Activated CD4-positive, alpha-beta T cell treated with anti-CD3 and anti-CD28 coated beads for 36 hours (primary cell): ENCODE results near the gene ETS1. TPM values are rescaled to one million over a fixed set of nuclear protein-coding genes. Genes with fewer than 3 reads are reported as not detected.
A peak's percentile ranks its signal among the peaks of the same experiment; 100 is the strongest.

Experiments
- ATAC-seq: fragments of 200-7000 bp; cut with Tn5 transposase; one replicate; pipeline ENCODE4 v1.10.0; 2021; ENCODE audit warnings: mild to moderate bottlenecking, moderate library complexity
- CTCF ChIA-PET: fragments of 350-600 bp; sonication (Branson Sonifier 250); formaldehyde crosslinking; loops from one replicate; lab custom pipeline; 2021; ENCODE audit warnings: antibody characterized with exemption; lab: Charles Lee
- POLR2A ChIA-PET: fragments of 350-600 bp; sonication (Branson Sonifier 250); formaldehyde crosslinking; loops from one replicate; lab custom pipeline; 2021; ENCODE audit warnings: antibody characterized with exemption, inconsistent platforms; lab: Charles Lee
- DNase-seq: peaks from one replicate; pipeline ENCODE4 v3.0.0-alpha.2; 2020
- H3K27ac Mint-ChIP-seq: one replicate; pipeline ENCODE4 v1.8.0; 2021; ENCODE audit warnings: mixed read lengths
- H3K27me3 Mint-ChIP-seq: one replicate; pipeline ENCODE4 v1.8.0; 2021; ENCODE audit warnings: mixed read lengths
- H3K36me3 Mint-ChIP-seq: one replicate; pipeline ENCODE4 v1.8.0; 2021; ENCODE audit warnings: low read depth, mixed read lengths
- H3K4me1 Mint-ChIP-seq: one replicate; pipeline ENCODE4 v1.8.0; 2021; ENCODE audit warnings: mixed read lengths
- H3K4me3 Mint-ChIP-seq: one replicate; pipeline ENCODE4 v1.8.0; 2021; ENCODE audit warnings: mild to moderate bottlenecking, moderate library complexity, mixed read lengths
- H3K9me3 Mint-ChIP-seq: one replicate; pipeline ENCODE4 v1.8.0; 2021; ENCODE audit warnings: low read depth, mixed read lengths
- intact Hi-C, 2 experiments: fragments of 100-400 bp; cut with DNase I in 1 of 2; cut with micrococcal nuclease in 1 of 2; formaldehyde crosslinking; loops; one replicate each; pipeline versions ENCODE4 v1.14.2 to v1.15.1; 2022 to 2024; cut with DNase I, micrococcal nuclease
- total RNA-seq, 2 experiments: library from RNA; stranded (reverse); gene quantifications; one replicate each; pipeline ENCODE4 v1.2.3, GENCODE V29; 2021

Gene ETS1
- total RNA-seq, 2 experiments from 2014 or later = 410 to 449 TPM

DNA sequence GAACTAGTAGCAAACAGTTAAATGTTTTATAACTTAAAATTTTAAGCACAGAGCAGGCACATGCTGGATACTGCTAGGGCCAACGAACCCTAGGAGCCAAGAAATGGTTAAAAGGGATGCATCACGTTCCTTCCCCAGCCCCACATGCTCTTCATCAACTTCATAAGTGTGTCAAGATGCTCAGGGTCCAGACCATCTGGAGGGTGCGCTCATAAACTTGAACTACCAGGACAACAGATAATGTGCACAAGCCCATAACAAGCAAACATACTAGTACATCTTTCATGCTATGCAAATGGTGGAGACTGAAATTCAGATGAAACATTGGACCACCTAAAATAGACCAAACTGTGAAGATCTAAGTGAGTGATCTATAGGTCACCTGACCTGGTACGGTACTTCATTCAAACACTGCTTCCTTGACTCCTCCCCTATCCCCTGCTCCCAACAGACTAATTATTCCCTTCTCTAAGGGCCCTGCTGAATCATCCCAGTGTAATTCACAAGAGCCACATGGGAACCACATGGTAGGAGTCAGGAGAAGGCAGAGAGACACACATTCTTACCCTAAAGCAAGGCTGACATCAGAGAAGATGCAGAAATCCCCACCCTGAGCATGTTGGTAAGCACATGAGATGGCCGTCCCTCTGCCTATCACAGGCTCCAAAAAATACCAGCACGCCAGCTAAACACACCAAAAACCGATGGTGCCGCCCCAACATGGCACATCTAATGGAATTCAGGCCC lies 83.9 kb downstream of the ETS1 start:
- no peaks in the 10 kb centered on the region for H3K9me3 Mint-ChIP-seq
- H3K4me3 Mint-ChIP-seq = peak overlapping the region; percentile 96
- DNase-seq (peak; percentile 63), ATAC-seq (peak; percentile 40)
- no peaks in the 10 kb centered on the region for H3K27me3 Mint-ChIP-seq
- peaks cover 86% of the 10 kb centered on the region for H3K36me3 Mint-ChIP-seq
- CTCF ChIA-PET = interaction anchor here (0.6 to 6.0 kb wide), 20 partner anchors 12 to 460 kb away, joined by 3 to 65 read pairs (median 4); no protein-coding TSS in a partner anchor
- POLR2A ChIA-PET = interaction anchor here (1.1 to 2.6 kb wide), 3 partner anchors 22 to 81 kb away, joined by 3 to 10 read pairs (median 4); no protein-coding TSS in a partner anchor
- H3K27ac Mint-ChIP-seq = peak overlapping the region; percentile 98
- H3K4me1 Mint-ChIP-seq = peaks cover 87% of the 10 kb centered on the region
- intact Hi-C loops = loop anchor here (2.0 to 10.0 kb wide), 3 partner anchors 21 to 469 kb away; no protein-coding TSS in a partner anchor

- intact Hi-C loops = loop anchor here (2.0 to 10.0 kb wide), 3 partner anchors 20 to 468 kb away; no protein-coding TSS in a partner anchor
- ATAC-seq = no peak
- Mint-ChIP-seq H3K9me3 (no peaks in the 10 kb centered on the region), H3K4me3 (peak overlapping the region; percentile 70), H3K27ac (peak overlapping the region; percentile 98), H3K4me1 (peaks cover 92% of the 10 kb centered on the region), H3K27me3 (no peaks in the 10 kb centered on the region), H3K36me3 (peaks cover 85% of the 10 kb centered on the region)
- POLR2A ChIA-PET = interaction anchor here (1.3 to 2.6 kb wide), 2 partner anchors 20 to 31 kb away, joined by 6 to 10 read pairs; no protein-coding TSS in a partner anchor
- DNase-seq = no peak
- CTCF ChIA-PET = interaction anchor here (0.9 to 6.0 kb wide), 8 partner anchors 16 to 214 kb away, joined by 3 to 65 read pairs (median 4); no protein-coding TSS in a partner anchor
These were observed 84.6 kb downstream of the ETS1 start for GRCh38 chr11:128502726-128503125.

GRCh38 chr11:128501632-128502549 lies 85.5 kb downstream of the ETS1 start:
- CTCF ChIA-PET = interaction anchor here (1.0 to 6.0 kb wide), 9 partner anchors 8 to 211 kb away, joined by 3 to 65 read pairs (median 5); no protein-coding TSS in a partner anchor
- peak overlapping the region; percentile 98 for H3K27ac Mint-ChIP-seq
- H3K36me3 Mint-ChIP-seq = peaks cover 85% of the 10 kb centered on the region
- no peaks in the 10 kb centered on the region for H3K27me3 Mint-ChIP-seq
- peak overlapping the region; percentile 70 for H3K4me3 Mint-ChIP-seq
- peaks cover 93% of the 10 kb centered on the region for H3K4me1 Mint-ChIP-seq
- intact Hi-C loops = loop anchor here (2.0 to 10.0 kb wide), 3 partner anchors 19 to 467 kb away; no protein-coding TSS in a partner anchor
- ATAC-seq = no peak
- H3K9me3 Mint-ChIP-seq = no peaks in the 10 kb centered on the region
- POLR2A ChIA-PET = interaction anchor here (0.6 to 2.6 kb wide), 7 partner anchors 8 to 30 kb away, joined by 3 to 10 read pairs (median 3); no protein-coding TSS in a partner anchor
- no peak for DNase-seq

DNA sequence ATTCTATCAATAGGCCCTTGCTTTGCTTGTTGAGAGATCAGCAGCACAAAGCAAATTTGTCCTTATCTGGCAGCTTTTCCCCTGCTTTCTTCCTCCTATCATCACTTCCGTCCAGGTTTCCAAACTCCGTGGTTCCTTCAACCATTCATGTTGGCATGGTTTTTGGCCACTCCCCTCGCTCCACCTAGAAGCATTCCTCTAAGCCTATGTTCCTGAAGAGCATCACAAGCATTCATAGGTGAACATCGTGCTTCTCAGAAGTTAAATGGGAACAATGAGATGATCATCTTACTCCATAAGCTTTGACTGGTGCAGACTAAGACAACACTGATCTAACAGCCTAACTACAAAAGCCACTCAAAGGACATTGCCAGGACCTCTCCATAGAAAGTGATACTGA lies 86.3 kb downstream of the ETS1 start:
- Mint-ChIP-seq H3K27me3 (no peaks in the 10 kb centered on the region), H3K4me1 (peaks cover 94% of the 10 kb centered on the region), H3K9me3 (no peaks in the 10 kb centered on the region), H3K36me3 (peaks cover 86% of the 10 kb centered on the region), H3K4me3 (peak overlapping the region; percentile 70), H3K27ac (peak overlapping the region; percentile 98)
- intact Hi-C loops = loop anchor here (5.0 to 10.0 kb wide), 2 partner anchors 329 to 466 kb away; no protein-coding TSS in a partner anchor
- CTCF ChIA-PET = interaction anchor here (1.0 to 4.7 kb wide), 9 partner anchors 9 to 210 kb away, joined by 3 to 17 read pairs (median 4); no protein-coding TSS in a partner anchor
- POLR2A ChIA-PET = interaction anchor here (0.6 to 2.1 kb wide), 5 partner anchors 9 to 29 kb away, joined by 3 to 4 read pairs (median 3); no protein-coding TSS in a partner anchor
- DNase-seq = no peak
- ATAC-seq = no peak

GRCh38 chr11:128500493-128500892 lies 86.9 kb downstream of the ETS1 start:
- POLR2A ChIA-PET = interaction anchor here (0.6 to 2.1 kb wide), 4 partner anchors 10 to 28 kb away, joined by 3 to 4 read pairs (median 4); no protein-coding TSS in a partner anchor
- intact Hi-C loops = loop anchor here (5.0 to 10.0 kb wide), 2 partner anchors 328 to 466 kb away; no protein-coding TSS in a partner anchor

DNA sequence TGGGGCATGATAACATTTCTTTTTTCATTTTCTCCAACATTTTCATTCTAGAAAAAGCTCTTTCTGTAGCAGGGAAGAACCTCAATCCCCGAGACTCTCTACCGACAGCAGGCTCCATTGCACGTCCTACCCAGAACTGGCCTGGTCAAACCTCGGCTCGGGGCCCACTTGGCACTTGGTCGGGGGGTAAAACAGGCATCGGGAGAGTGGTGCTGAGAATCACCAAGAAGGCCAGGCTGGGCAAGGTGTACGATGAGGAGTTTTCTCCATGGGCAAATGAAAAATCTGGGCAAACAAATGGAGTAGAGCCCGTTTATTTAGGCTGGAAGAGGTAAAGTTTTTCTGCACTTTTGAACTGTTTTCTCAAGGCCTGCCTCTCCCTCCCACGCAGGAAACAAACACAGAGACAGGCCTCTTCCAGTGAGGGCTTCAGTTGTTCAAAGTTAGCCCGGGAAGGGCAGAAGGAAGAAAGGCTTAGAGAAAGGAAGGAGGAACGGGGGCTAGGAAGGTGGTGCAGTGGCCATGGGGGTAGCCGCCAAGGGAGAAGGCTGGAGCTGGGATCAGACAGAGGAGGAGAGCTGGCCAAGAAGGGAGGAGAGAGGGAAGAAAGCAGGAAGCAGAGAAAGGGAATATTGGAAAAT lies 87.6 kb downstream of the ETS1 start:
- intact Hi-C loops = loop anchor here (5.0 to 10.0 kb wide), 2 partner anchors 327 to 465 kb away; no protein-coding TSS in a partner anchor

More at GRCh38 chr11:128500493-128500892, 86.9 kb downstream of the ETS1 start:
- H3K9me3 Mint-ChIP-seq = no peaks in the 10 kb centered on the region
- H3K27ac Mint-ChIP-seq = peak overlapping the region; percentile 98
- H3K4me3 Mint-ChIP-seq = peak overlapping the region; percentile 70
- ATAC-seq = no peak
- CTCF ChIA-PET = interaction anchor here (1.0 to 4.7 kb wide), 8 partner anchors 9 to 210 kb away, joined by 3 to 17 read pairs (median 4); no protein-coding TSS in a partner anchor
- peaks cover 94% of the 10 kb centered on the region for H3K4me1 Mint-ChIP-seq
- peaks cover 86% of the 10 kb centered on the region for H3K36me3 Mint-ChIP-seq
- H3K27me3 Mint-ChIP-seq = no peaks in the 10 kb centered on the region
- no peak for DNase-seq

GRCh38 chr11:128498721-128499245 lies 88.6 kb downstream of the ETS1 start:
- no peaks in the 10 kb centered on the region for H3K9me3 Mint-ChIP-seq
- H3K27me3 Mint-ChIP-seq = no peaks in the 10 kb centered on the region
- ChIA-PET POLR2A (interaction anchor here (1.1 kb wide), 2 partner anchors 27 to 159 kb away, joined by 4 to 5 read pairs; no protein-coding TSS in a partner anchor), CTCF (interaction anchor here (0.6 to 4.7 kb wide), 12 partner anchors 8 to 208 kb away, joined by 3 to 17 read pairs (median 4); no protein-coding TSS in a partner anchor)
- DNase-seq = no peak
- H3K4me3 Mint-ChIP-seq = peak overlapping the region; percentile 70
- peaks cover 94% of the 10 kb centered on the region for H3K4me1 Mint-ChIP-seq
- ATAC-seq = peak; percentile 9
- intact Hi-C loops = no loop called here
- H3K36me3 Mint-ChIP-seq = peaks cover 85% of the 10 kb centered on the region
- peak overlapping the region; percentile 99 for H3K27ac Mint-ChIP-seq

More for the DNA sequence above, 87.6 kb downstream of the ETS1 start:
- POLR2A ChIA-PET = no interaction called here
- CTCF ChIA-PET = interaction anchor here (1.0 to 4.7 kb wide), 8 partner anchors 8 to 209 kb away, joined by 3 to 17 read pairs (median 4); no protein-coding TSS in a partner anchor
- Mint-ChIP-seq H3K27me3 (no peaks in the 10 kb centered on the region), H3K36me3 (peaks cover 86% of the 10 kb centered on the region), H3K27ac (peak overlapping the region; percentile 99), H3K4me1 (peaks cover 94% of the 10 kb centered on the region), H3K4me3 (peak overlapping the region; percentile 70), H3K9me3 (no peaks in the 10 kb centered on the region)
- DNase-seq (no peak), ATAC-seq (no peak)

DNA sequence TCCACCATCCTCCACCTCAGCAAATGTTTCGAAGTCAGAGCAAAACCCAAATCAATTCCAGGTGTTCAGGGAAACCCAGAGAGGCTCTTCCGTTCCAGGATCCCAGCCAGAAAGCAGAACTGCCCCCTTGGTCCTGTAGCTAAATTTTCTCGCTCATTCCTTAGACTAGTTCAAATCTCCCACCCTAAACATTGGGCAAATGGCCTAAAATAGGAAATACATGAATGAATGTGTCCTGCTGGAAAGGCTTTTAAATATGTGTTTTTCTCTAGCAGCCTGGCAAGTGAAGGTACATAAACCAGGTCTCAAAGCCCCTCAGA lies 89.6 kb downstream of the ETS1 start:
- Mint-ChIP-seq H3K27ac (peak overlapping the region; percentile 99), H3K4me3 (peak overlapping the region; percentile 70), H3K4me1 (peaks cover 95% of the 10 kb centered on the region), H3K27me3 (no peaks in the 10 kb centered on the region), H3K9me3 (no peaks in the 10 kb centered on the region), H3K36me3 (peaks cover 89% of the 10 kb centered on the region)
- ATAC-seq (no peak), DNase-seq (no peak)
- intact Hi-C loops = no loop called here
- CTCF ChIA-PET = interaction anchor here (0.6 to 4.7 kb wide), 11 partner anchors 9 to 207 kb away, joined by 3 to 17 read pairs (median 4); no protein-coding TSS in a partner anchor
- POLR2A ChIA-PET = interaction anchor here (0.8 to 1.6 kb wide), 5 partner anchors 8 to 158 kb away, joined by 4 to 7 read pairs (median 5); no protein-coding TSS in a partner anchor

GRCh38 chr11:128497061-128497775 lies 90.1 kb downstream of the ETS1 start:
- ChIA-PET CTCF (interaction anchor here (0.6 to 4.7 kb wide), 11 partner anchors 9 to 365 kb away, joined by 3 to 17 read pairs (median 4); no protein-coding TSS in a partner anchor), POLR2A (interaction anchor here (0.6 to 1.6 kb wide), 6 partner anchors 9 to 158 kb away, joined by 3 to 7 read pairs (median 4); no protein-coding TSS in a partner anchor)
- peak overlapping the region; percentile 70 for H3K4me3 Mint-ChIP-seq
- DNase-seq (peak; percentile 52), ATAC-seq (peak; percentile 8)
- peak overlapping the region; percentile 99 for H3K27ac Mint-ChIP-seq
- H3K4me1 Mint-ChIP-seq = peaks cover 95% of the 10 kb centered on the region
- H3K36me3 Mint-ChIP-seq = peaks cover 91% of the 10 kb centered on the region
- intact Hi-C loops = no loop called here
- H3K27me3 Mint-ChIP-seq = no peaks in the 10 kb centered on the region
- no peaks in the 10 kb centered on the region for H3K9me3 Mint-ChIP-seq
